WTC11 (cell line): ENCODE data around the gene XRCC5.

ENCODE experiments used
- ATF1 ChIP-seq: sonication (generic); formaldehyde crosslinking; IDR thresholded peaks from 2 replicates; pipeline ENCODE4 v1.8.1; 2023; ENCODE audit warnings: mild to moderate bottlenecking, moderate library complexity, missing genetic modification reagents
- ELF4 ChIP-seq: sonication (generic); formaldehyde crosslinking; IDR thresholded peaks from 2 replicates; pipeline ENCODE4 v1.8.1; 2022; ENCODE audit warnings: low read depth, mild to moderate bottlenecking, moderate library complexity, missing genetic modification reagents
- FOXP1 ChIP-seq: sonication (generic); formaldehyde crosslinking; IDR thresholded peaks from 2 replicates; pipeline ENCODE4 v1.8.0; 2022; ENCODE audit warnings: missing genetic modification reagents, mild to moderate bottlenecking, moderate library complexity, borderline replicate concordance
- SP1 ChIP-seq: sonication (generic); formaldehyde crosslinking; conservative IDR thresholded peaks from 2 replicates; pipeline ENCODE4 v1.8.1; 2022; ENCODE audit warnings: missing genetic modification reagents
- ZNF232 ChIP-seq: sonication (generic); formaldehyde crosslinking; IDR thresholded peaks from 2 replicates; pipeline ENCODE4 v1.8.0; 2022; ENCODE audit warnings: mild to moderate bottlenecking, missing genetic modification reagents
- ZNF671 ChIP-seq: fragments of 250-450 bp; sonication (Bioruptor Pico); IDR thresholded peaks from 2 replicates; pipeline ENCODE4 v1.8.0; 2021; ENCODE audit warnings: mild to moderate bottlenecking
- TF ChIP-seq, protein P1 (sequence below): sonication (generic); formaldehyde crosslinking; IDR thresholded peaks from 2 replicates; pipeline ENCODE4 v1.8.1; 2022; ENCODE audit warnings: low read depth, mild to moderate bottlenecking, moderate library complexity, missing genetic modification reagents, borderline replicate concordance
- TF ChIP-seq, protein P2 (sequence below): fragments of 200-600 bp; IDR thresholded peaks from 2 replicates; pipeline ENCODE4 v1.8.0; 2022; ENCODE audit warnings: antibody characterized with exemption
- TF ChIP-seq, protein P3 (sequence below): sonication (generic); formaldehyde crosslinking; IDR thresholded peaks from 2 replicates; pipeline ENCODE4 v1.8.1; 2023; ENCODE audit warnings: mild to moderate bottlenecking, missing genetic modification reagents
- TF ChIP-seq, protein P4 (sequence below): sonication (generic); formaldehyde crosslinking; IDR thresholded peaks from 2 replicates; pipeline ENCODE4 v1.8.1; 2023; ENCODE audit warnings: mild to moderate bottlenecking, moderate library complexity, missing genetic modification reagents
- TF ChIP-seq, protein P5 (sequence below): sonication (generic); formaldehyde crosslinking; IDR thresholded peaks from 2 replicates; pipeline ENCODE4 v1.8.0; 2023; ENCODE audit warnings: missing genetic modification reagents
- TF ChIP-seq, protein P6 (sequence below): fragments of 250-450 bp; sonication (Bioruptor Pico); IDR thresholded peaks from 2 replicates; pipeline ENCODE4 v1.9.0; 2021; ENCODE audit warnings: mild to moderate bottlenecking

DNA sequence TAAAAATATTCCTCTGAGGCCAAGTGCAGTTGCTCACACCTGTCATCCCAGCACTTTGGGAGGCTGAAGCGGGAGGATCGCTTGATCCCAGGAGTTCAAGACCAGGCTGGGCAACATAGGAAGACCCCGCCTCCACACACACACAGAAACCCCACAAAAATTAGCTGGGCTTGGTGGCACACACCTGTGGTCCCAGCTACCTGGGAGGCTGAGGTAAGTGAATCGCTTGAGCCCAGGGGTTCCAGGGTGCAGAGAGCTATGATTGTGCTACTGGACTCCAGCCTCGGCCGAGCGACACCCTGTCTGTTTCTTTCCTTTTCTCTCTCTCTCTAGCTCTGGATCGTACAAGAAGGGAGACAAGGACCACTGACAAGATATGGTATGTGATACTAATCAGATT, 1.8 kb upstream of the XRCC5 start:
- TF ChIP-seq, protein P1, sequence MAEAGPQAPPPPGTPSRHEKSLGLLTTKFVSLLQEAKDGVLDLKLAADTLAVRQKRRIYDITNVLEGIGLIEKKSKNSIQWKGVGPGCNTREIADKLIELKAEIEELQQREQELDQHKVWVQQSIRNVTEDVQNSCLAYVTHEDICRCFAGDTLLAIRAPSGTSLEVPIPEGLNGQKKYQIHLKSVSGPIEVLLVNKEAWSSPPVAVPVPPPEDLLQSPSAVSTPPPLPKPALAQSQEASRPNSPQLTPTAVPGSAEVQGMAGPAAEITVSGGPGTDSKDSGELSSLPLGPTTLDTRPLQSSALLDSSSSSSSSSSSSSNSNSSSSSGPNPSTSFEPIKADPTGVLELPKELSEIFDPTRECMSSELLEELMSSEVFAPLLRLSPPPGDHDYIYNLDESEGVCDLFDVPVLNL: no peak
- TF ChIP-seq SP1 (CRISPR knock-in tag): no peak
- TF ChIP-seq, protein P2, sequence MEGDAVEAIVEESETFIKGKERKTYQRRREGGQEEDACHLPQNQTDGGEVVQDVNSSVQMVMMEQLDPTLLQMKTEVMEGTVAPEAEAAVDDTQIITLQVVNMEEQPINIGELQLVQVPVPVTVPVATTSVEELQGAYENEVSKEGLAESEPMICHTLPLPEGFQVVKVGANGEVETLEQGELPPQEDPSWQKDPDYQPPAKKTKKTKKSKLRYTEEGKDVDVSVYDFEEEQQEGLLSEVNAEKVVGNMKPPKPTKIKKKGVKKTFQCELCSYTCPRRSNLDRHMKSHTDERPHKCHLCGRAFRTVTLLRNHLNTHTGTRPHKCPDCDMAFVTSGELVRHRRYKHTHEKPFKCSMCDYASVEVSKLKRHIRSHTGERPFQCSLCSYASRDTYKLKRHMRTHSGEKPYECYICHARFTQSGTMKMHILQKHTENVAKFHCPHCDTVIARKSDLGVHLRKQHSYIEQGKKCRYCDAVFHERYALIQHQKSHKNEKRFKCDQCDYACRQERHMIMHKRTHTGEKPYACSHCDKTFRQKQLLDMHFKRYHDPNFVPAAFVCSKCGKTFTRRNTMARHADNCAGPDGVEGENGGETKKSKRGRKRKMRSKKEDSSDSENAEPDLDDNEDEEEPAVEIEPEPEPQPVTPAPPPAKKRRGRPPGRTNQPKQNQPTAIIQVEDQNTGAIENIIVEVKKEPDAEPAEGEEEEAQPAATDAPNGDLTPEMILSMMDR: no peak
- TF ChIP-seq FOXP1 (CRISPR knock-in tag): no peak
- no peak for TF ChIP-seq ATF1
- TF ChIP-seq ELF4 (CRISPR knock-in tag): no peak
- TF ChIP-seq, protein P3, sequence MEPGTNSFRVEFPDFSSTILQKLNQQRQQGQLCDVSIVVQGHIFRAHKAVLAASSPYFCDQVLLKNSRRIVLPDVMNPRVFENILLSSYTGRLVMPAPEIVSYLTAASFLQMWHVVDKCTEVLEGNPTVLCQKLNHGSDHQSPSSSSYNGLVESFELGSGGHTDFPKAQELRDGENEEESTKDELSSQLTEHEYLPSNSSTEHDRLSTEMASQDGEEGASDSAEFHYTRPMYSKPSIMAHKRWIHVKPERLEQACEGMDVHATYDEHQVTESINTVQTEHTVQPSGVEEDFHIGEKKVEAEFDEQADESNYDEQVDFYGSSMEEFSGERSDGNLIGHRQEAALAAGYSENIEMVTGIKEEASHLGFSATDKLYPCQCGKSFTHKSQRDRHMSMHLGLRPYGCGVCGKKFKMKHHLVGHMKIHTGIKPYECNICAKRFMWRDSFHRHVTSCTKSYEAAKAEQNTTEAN (CRISPR knock-in tag): no peak
- TF ChIP-seq, protein P4, sequence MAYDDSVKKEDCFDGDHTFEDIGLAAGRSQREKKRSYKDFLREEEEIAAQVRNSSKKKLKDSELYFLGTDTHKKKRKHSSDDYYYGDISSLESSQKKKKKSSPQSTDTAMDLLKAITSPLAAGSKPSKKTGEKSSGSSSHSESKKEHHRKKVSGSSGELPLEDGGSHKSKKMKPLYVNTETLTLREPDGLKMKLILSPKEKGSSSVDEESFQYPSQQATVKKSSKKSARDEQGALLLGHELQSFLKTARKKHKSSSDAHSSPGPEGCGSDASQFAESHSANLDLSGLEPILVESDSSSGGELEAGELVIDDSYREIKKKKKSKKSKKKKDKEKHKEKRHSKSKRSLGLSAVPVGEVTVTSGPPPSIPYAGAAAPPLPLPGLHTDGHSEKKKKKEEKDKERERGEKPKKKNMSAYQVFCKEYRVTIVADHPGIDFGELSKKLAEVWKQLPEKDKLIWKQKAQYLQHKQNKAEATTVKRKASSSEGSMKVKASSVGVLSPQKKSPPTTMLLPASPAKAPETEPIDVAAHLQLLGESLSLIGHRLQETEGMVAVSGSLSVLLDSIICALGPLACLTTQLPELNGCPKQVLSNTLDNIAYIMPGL (CRISPR knock-in tag): no peak
- TF ChIP-seq, protein P5, sequence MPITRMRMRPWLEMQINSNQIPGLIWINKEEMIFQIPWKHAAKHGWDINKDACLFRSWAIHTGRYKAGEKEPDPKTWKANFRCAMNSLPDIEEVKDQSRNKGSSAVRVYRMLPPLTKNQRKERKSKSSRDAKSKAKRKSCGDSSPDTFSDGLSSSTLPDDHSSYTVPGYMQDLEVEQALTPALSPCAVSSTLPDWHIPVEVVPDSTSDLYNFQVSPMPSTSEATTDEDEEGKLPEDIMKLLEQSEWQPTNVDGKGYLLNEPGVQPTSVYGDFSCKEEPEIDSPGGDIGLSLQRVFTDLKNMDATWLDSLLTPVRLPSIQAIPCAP (CRISPR knock-in tag): no peak
- TF ChIP-seq ZNF232 (CRISPR knock-in tag): no peak
- TF ChIP-seq, protein P6, sequence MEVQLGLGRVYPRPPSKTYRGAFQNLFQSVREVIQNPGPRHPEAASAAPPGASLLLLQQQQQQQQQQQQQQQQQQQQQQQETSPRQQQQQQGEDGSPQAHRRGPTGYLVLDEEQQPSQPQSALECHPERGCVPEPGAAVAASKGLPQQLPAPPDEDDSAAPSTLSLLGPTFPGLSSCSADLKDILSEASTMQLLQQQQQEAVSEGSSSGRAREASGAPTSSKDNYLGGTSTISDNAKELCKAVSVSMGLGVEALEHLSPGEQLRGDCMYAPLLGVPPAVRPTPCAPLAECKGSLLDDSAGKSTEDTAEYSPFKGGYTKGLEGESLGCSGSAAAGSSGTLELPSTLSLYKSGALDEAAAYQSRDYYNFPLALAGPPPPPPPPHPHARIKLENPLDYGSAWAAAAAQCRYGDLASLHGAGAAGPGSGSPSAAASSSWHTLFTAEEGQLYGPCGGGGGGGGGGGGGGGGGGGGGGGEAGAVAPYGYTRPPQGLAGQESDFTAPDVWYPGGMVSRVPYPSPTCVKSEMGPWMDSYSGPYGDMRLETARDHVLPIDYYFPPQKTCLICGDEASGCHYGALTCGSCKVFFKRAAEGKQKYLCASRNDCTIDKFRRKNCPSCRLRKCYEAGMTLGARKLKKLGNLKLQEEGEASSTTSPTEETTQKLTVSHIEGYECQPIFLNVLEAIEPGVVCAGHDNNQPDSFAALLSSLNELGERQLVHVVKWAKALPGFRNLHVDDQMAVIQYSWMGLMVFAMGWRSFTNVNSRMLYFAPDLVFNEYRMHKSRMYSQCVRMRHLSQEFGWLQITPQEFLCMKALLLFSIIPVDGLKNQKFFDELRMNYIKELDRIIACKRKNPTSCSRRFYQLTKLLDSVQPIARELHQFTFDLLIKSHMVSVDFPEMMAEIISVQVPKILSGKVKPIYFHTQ (CRISPR knock-in tag): no peak
- no peak for TF ChIP-seq ZNF671
